A673 (cell line): Measurements from ENCODE around the gene ADPRH. TPM values are rescaled to one million over a fixed set of nuclear protein-coding genes. Genes with fewer than 3 reads are reported as not detected.

Source experiments
- BruUV-seq: library from RNA; stranded (reverse); fragments of 400-500 nt; replicated peaks from 2 replicates; lab custom pipeline; 2021; lab: Mats Ljungman, UMichigan
- CTCF ChIA-PET: fragments of 300-600 bp; sonication (Branson Sonifier 250); formaldehyde crosslinking; loops from one replicate; lab custom pipeline; 2022; ENCODE audit warnings: antibody characterized with exemption; lab: Charles Lee
- POLR2A ChIA-PET: fragments of 300-600 bp; sonication (Branson Sonifier 250); formaldehyde crosslinking; loops from one replicate; lab custom pipeline; 2022; ENCODE audit warnings: antibody characterized with exemption; ENCODE audit not compliant: low non-redundant PET; lab: Charles Lee
- DNase-seq: peaks from one replicate; pipeline ENCODE4 v3.0.0-alpha.2; 2015; ENCODE audit warnings: low spot score
- H3K27ac ChIP-seq: fragments of 200-600 bp; sonication (generic); 2 replicates; pipeline ENCODE4 v1.5.1; 2016; ENCODE audit warnings: mixed run types, low read depth, mild to moderate bottlenecking, mixed read lengths, antibody characterized with exemption, low read length; ENCODE audit not compliant: poor library complexity, severe bottlenecking
- H3K27me3 ChIP-seq: fragments of 200-600 bp; sonication (generic); replicated peaks from 2 replicates; pipeline ENCODE4 v1.6.1; 2017; ENCODE audit warnings: mixed run types, low read depth, mild to moderate bottlenecking, mixed read lengths, antibody characterized with exemption, low read length; ENCODE audit not compliant: insufficient read depth, poor library complexity
- H3K36me3 ChIP-seq: fragments of 200-600 bp; sonication (generic); 2 replicates; pipeline ENCODE4 v1.6.1; 2016; ENCODE audit warnings: mixed run types, mild to moderate bottlenecking, mixed read lengths, antibody characterized with exemption, low read length; ENCODE audit not compliant: insufficient read depth, poor library complexity, severe bottlenecking
- H3K4me1 ChIP-seq: fragments of 200-600 bp; sonication (generic); 2 replicates; pipeline ENCODE4 v1.6.1; 2017; ENCODE audit warnings: mixed run types, mild to moderate bottlenecking, mixed read lengths, antibody characterized with exemption, low read length; ENCODE audit not compliant: insufficient read depth, poor library complexity, severe bottlenecking
- H3K4me3 ChIP-seq: fragments of 200-600 bp; sonication (generic); 2 replicates; pipeline ENCODE4 v1.5.1; 2016; ENCODE audit warnings: low read depth, mixed run types, mild to moderate bottlenecking, mixed read lengths, low read length; ENCODE audit not compliant: poor library complexity, severe bottlenecking
- H3K9me3 ChIP-seq: fragments of 200-600 bp; sonication (generic); 2 replicates; pipeline ENCODE4 v1.6.1; 2016; ENCODE audit warnings: mixed run types, low read depth, mild to moderate bottlenecking, mixed read lengths, antibody characterized with exemption, low read length; ENCODE audit not compliant: poor library complexity, severe bottlenecking
- CTCF ChIP-seq: fragments of 300-800, 200-600 bp; sonication (generic); conservative IDR thresholded peaks from 2 replicates; pipeline ENCODE4 v1.5.1; 2017; ENCODE audit warnings: low read depth, mild to moderate bottlenecking, antibody characterized with exemption, low read length, moderate library complexity, mixed read lengths
- EZH2 ChIP-seq: fragments of 200-600 bp; sonication (generic); IDR thresholded peaks from 2 replicates; pipeline ENCODE4 v1.6.1; 2017; ENCODE audit warnings: borderline replicate concordance, low read depth, mild to moderate bottlenecking, mixed read lengths, antibody characterized with exemption, low read length; ENCODE audit not compliant: poor library complexity, severe bottlenecking
- intact Hi-C: fragments of 100-400 bp; cut with micrococcal nuclease; formaldehyde crosslinking; loops from one replicate; pipeline ENCODE4 v1.10.0; 2022; ENCODE audit not compliant: unreplicated experiment
- total RNA-seq: library from RNA; stranded (reverse); gene quantifications from 2 replicates; pipeline ENCODE4 v1.2.3, GENCODE V29; 2021

Gene ADPRH
- total RNA-seq, 1 experiment from 2014 or later, result 0.37 TPM

- POLR2A ChIA-PET, result no interaction called here
Measured at GRCh38 chr3:119628816-119629445, 49.6 kb downstream of the ADPRH start.

GRCh38 chr3:119630128-119630879 is 51.0 kb downstream of the ADPRH start:
- ChIA-PET CTCF (no interaction called here), POLR2A (no interaction called here)
- DNase-seq, result no peak
- no peaks in the 10 kb centered on the region for H3K36me3 ChIP-seq
- peaks cover 5% of the 10 kb centered on the region for H3K4me1 ChIP-seq
- TF ChIP-seq CTCF, result no peak
- no peak for TF ChIP-seq EZH2
- no peak overlapping the region for H3K4me3 ChIP-seq
- no peak overlapping the region for H3K27ac ChIP-seq
- no peaks in the 10 kb centered on the region for H3K9me3 ChIP-seq
- intact Hi-C loops, result no loop called here
- no peaks in the 10 kb centered on the region for H3K27me3 ChIP-seq
- no TSS peak for BruUV-seq

More at GRCh38 chr3:119628816-119629445, 49.6 kb downstream of the ADPRH start:
- intact Hi-C loops, result no loop called here
- Histone ChIP-seq H3K4me1 (peaks cover 5% of the 10 kb centered on the region), H3K4me3 (no peak overlapping the region), H3K36me3 (no peaks in the 10 kb centered on the region), H3K27me3 (no peaks in the 10 kb centered on the region), H3K9me3 (no peaks in the 10 kb centered on the region), H3K27ac (no peak overlapping the region)
- no peak for DNase-seq
- CTCF ChIA-PET, result no interaction called here
- TF ChIP-seq EZH2, result no peak
- TF ChIP-seq CTCF, result no peak
- no TSS peak for BruUV-seq

- ChIA-PET CTCF (no interaction called here), POLR2A (no interaction called here)
- Histone ChIP-seq H3K36me3 (no peaks in the 10 kb centered on the region), H3K27ac (no peak overlapping the region), H3K9me3 (no peaks in the 10 kb centered on the region), H3K4me1 (peaks cover 1% of the 10 kb centered on the region), H3K27me3 (no peaks in the 10 kb centered on the region), H3K4me3 (no peak overlapping the region)
- intact Hi-C loops, result no loop called here
- TF ChIP-seq EZH2 (no peak), CTCF (no peak)
- no TSS peak for BruUV-seq
- DNase-seq, result no peak
Measured at GRCh38 chr3:119630880-119631329, 51.6 kb downstream of the ADPRH start.
